HepG2 (cell line): ENCODE measurements around the gene KCTD19. TPM values are rescaled to one million over a fixed set of nuclear protein-coding genes. Genes with fewer than 3 reads are reported as not detected.

Source experiments
- DRAP1 ChIP-seq: IDR thresholded peaks from 2 replicates; pipeline ENCODE4 v1.6.1; 2016; ENCODE audit warnings: missing genetic modification reagents, missing compliant biosample characterization
- ELF1 ChIP-seq: sonication (generic); formaldehyde crosslinking; IDR thresholded peaks from 2 replicates; pipeline ENCODE4 v1.4.0; 2020; ENCODE audit warnings: missing genetic modification reagents
- FOSL2 ChIP-seq: sonication (generic); formaldehyde crosslinking; IDR thresholded peaks from 2 replicates; pipeline ENCODE4 v1.4.0; 2020; ENCODE audit warnings: missing genetic modification reagents
- KAT7 ChIP-seq: IDR thresholded peaks from 2 replicates; pipeline ENCODE4 v1.6.1; 2018; ENCODE audit warnings: borderline replicate concordance, missing compliant biosample characterization
- MIXL1 ChIP-seq: IDR thresholded peaks from 2 replicates; pipeline ENCODE4 v1.6.1; 2016
- PLSCR1 ChIP-seq: sonication (generic); formaldehyde crosslinking; IDR thresholded peaks from 2 replicates; pipeline ENCODE4 v1.5.0; 2020; ENCODE audit warnings: missing genetic modification reagents, mild to moderate bottlenecking, borderline replicate concordance
- SP5 ChIP-seq: IDR thresholded peaks from 2 replicates; pipeline ENCODE4 v1.6.1; 2016; ENCODE audit warnings: low read depth, borderline replicate concordance
- THAP7 ChIP-seq: sonication (generic); formaldehyde crosslinking; IDR thresholded peaks from 2 replicates; pipeline ENCODE4 v1.8.1; 2023; ENCODE audit warnings: mild to moderate bottlenecking, missing genetic modification reagents
- ZBTB7B ChIP-seq: sonication (generic); formaldehyde crosslinking; IDR thresholded peaks from 2 replicates; pipeline ENCODE4 v1.4.0; 2020; ENCODE audit warnings: missing genetic modification reagents
- ZEB1 ChIP-seq: IDR thresholded peaks from 2 replicates; pipeline ENCODE4 v1.6.1; 2012; ENCODE audit warnings: mild to moderate bottlenecking, low read depth, inconsistent platforms; ENCODE audit not compliant: insufficient replicate concordance
- ZFP82 ChIP-seq: sonication (generic); formaldehyde crosslinking; IDR thresholded peaks from 2 replicates; pipeline ENCODE4 v1.5.1; 2020; ENCODE audit warnings: mild to moderate bottlenecking, missing genetic modification reagents, borderline replicate concordance
- ZMAT3 ChIP-seq: sonication (generic); formaldehyde crosslinking; conservative IDR thresholded peaks from 2 replicates; pipeline ENCODE4 v1.7.0; 2021; ENCODE audit warnings: missing genetic modification reagents
- ZNF235 ChIP-seq: sonication (generic); formaldehyde crosslinking; IDR thresholded peaks from 2 replicates; pipeline ENCODE4 v1.8.1; 2023; ENCODE audit warnings: mild to moderate bottlenecking, missing genetic modification reagents, borderline replicate concordance
- ZNF441 ChIP-seq: sonication (generic); formaldehyde crosslinking; IDR thresholded peaks from 2 replicates; pipeline ENCODE4 v1.7.0; 2021; ENCODE audit warnings: missing genetic modification reagents, borderline replicate concordance
- ZNF790 ChIP-seq: sonication (generic); formaldehyde crosslinking; IDR thresholded peaks from 2 replicates; pipeline ENCODE4 v1.8.0; 2022; ENCODE audit warnings: missing genetic modification reagents, mild to moderate bottlenecking, borderline replicate concordance
- ZXDC ChIP-seq: sonication (generic); formaldehyde crosslinking; IDR thresholded peaks from 2 replicates; pipeline ENCODE4 v1.5.0; 2020; ENCODE audit warnings: mild to moderate bottlenecking, missing genetic modification reagents
- polyA plus RNA-seq, 8 experiments: library from polyadenylated mRNA; depleted of rRNA in 3 of 8; stranded (reverse) in 7 of 8; unstranded in 1 of 8; fragments of >200 nt; fragmentation: Illumina TruSeq in 4 of 8; extraction: Trizol in 4 of 8; gene quantifications; 2 replicates each; pipeline versions ENCODE4 v1.2.1 to v1.2.3, GENCODE V29; 2011 to 2016; ENCODE audit warnings: low read depth in 4 of 8, missing spikeins in 1 of 8, mixed read lengths in 1 of 8; ENCODE audit not compliant: insufficient read depth in 1 of 8
- total RNA-seq, 5 experiments: library from RNA; depleted of rRNA; stranded (reverse); fragments of >200 nt; fragmentation: Illumina TruSeq; extraction: Trizol; gene quantifications; 2 replicates each; pipeline ENCODE4 v1.2.3, GENCODE V29; 2016; ENCODE audit warnings: low read depth in 1 of 5
- TF ChIP-seq, protein P1 (sequence below): sonication (generic); formaldehyde crosslinking; IDR thresholded peaks from 2 replicates; pipeline ENCODE4 v1.8.0; 2022; ENCODE audit warnings: mild to moderate bottlenecking, missing genetic modification reagents
- TF ChIP-seq, protein P2 (sequence below): sonication (generic); formaldehyde crosslinking; IDR thresholded peaks from 2 replicates; pipeline ENCODE4 v1.4.0; 2020; ENCODE audit warnings: mild to moderate bottlenecking, missing genetic modification reagents

KCTD19 gene
- total and polyA plus RNA-seq, 2 of the 13 experiments (the other 11 are each of a cell fraction or from before 2014, with no cell fraction given) = not detected

- TF ChIP-seq THAP7 (CRISPR knock-in tag) (0 out of 2 replicates have a peak, but pooled peaks have one; percentile 39), SP5 (CRISPR knock-in tag) (0 out of 2 replicates have a peak, but pooled peaks have one; percentile 21), ZNF235 (peak; percentile 46; the same call in 1 of the 2 replicates), ZFP82 (CRISPR knock-in tag) (0 out of 2 replicates have a peak, but pooled peaks have one; percentile 5), DRAP1 (CRISPR knock-in tag) (peak; percentile 31; the same call in 1 of the 2 replicates), MIXL1 (CRISPR knock-in tag) (no peak), ZEB1 (peak; percentile 98), KAT7 (CRISPR knock-in tag) (peak; percentile 54; the same call in 1 of the 2 replicates), ZNF790 (CRISPR knock-in tag) (no peak), ELF1 (0 out of 2 replicates have a peak, but pooled peaks have one; percentile 16), FOSL2 (CRISPR knock-in tag) (peak; percentile 48; the same call in 1 of the 2 replicates), ZXDC (CRISPR knock-in tag) (0 out of 2 replicates have a peak, but pooled peaks have one; percentile 47), ZMAT3 (CRISPR knock-in tag) (0 out of 2 replicates have a peak, but pooled peaks have one; percentile 29), ZNF441 (CRISPR knock-in tag) (no peak), ZBTB7B (CRISPR knock-in tag) (0 out of 2 replicates have a peak, but pooled peaks have one; percentile 5), PLSCR1 (CRISPR knock-in tag) (0 out of 2 replicates have a peak, but pooled peaks have one; percentile 8)
- TF ChIP-seq, protein P1, sequence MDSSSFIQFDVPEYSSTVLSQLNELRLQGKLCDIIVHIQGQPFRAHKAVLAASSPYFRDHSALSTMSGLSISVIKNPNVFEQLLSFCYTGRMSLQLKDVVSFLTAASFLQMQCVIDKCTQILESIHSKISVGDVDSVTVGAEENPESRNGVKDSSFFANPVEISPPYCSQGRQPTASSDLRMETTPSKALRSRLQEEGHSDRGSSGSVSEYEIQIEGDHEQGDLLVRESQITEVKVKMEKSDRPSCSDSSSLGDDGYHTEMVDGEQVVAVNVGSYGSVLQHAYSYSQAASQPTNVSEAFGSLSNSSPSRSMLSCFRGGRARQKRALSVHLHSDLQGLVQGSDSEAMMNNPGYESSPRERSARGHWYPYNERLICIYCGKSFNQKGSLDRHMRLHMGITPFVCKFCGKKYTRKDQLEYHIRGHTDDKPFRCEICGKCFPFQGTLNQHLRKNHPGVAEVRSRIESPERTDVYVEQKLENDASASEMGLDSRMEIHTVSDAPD (CRISPR knock-in tag) = no peak
- TF ChIP-seq, protein P2, sequence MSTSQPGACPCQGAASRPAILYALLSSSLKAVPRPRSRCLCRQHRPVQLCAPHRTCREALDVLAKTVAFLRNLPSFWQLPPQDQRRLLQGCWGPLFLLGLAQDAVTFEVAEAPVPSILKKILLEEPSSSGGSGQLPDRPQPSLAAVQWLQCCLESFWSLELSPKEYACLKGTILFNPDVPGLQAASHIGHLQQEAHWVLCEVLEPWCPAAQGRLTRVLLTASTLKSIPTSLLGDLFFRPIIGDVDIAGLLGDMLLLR (CRISPR knock-in tag) = peak; percentile 80; the same call in 1 of the 2 replicates
Observed at GRCh38 chr16:67246756-67247191, 79.8 kb downstream of the KCTD19 start (continued).
